Spleen (tissue), 11 donors: ENCODE measurements around the gene PNRC2. TPM values are rescaled to one million over a fixed set of nuclear protein-coding genes. Genes with fewer than 3 reads are reported as not detected.
"Not testable (repeated sequence)": the region's sequence is repeated elsewhere in the genome, so short reads cannot be mapped to it uniquely, and the experiment has no call there.

Experiments used
- DNase-seq: peaks from one replicate; pipeline ENCODE4 v3.0.0-alpha.2; 2020
- H3K27ac ChIP-seq, 8 donors: fragments of 200-600 bp; sonication (generic) in 7 of 8; 1 replicate in 4 of 8; 2 replicates in 4 of 8; pipeline versions ENCODE4 v1.5.0 to v1.8.0; 2016 to 2021; ENCODE audit warnings: inconsistent platforms in 4 of 8, mild to moderate bottlenecking in 4 of 8, moderate library complexity in 1 of 8
- H3K27me3 ChIP-seq, 7 donors: fragments of 200-600 bp; sonication (generic) in 6 of 7; replicated peaks in 1 of 7; 1 replicate in 4 of 7; 2 replicates in 3 of 7; pipeline versions ENCODE4 v1.5.0 to v1.8.0; 2016 to 2021; ENCODE audit warnings: inconsistent platforms in 3 of 7, mild to moderate bottlenecking in 1 of 7
- H3K36me3 ChIP-seq, 6 donors: fragments of 200-600 bp; sonication (generic) in 5 of 6; 1 replicate in 4 of 6; 2 replicates in 2 of 6; pipeline versions ENCODE4 v1.5.0 to v1.8.0; 2016 to 2021; ENCODE audit warnings: inconsistent platforms in 2 of 6
- H3K4me1 ChIP-seq, 6 donors: fragments of 200-600 bp; sonication (generic) in 5 of 6; 1 replicate in 3 of 6; 2 replicates in 3 of 6; pipeline versions ENCODE4 v1.5.0 to v1.8.0; 2016 to 2021; ENCODE audit warnings: inconsistent platforms in 3 of 6
- H3K4me3 ChIP-seq, 8 donors: fragments of 200-600 bp; sonication (generic) in 7 of 8; 1 replicate in 4 of 8; 2 replicates in 4 of 8; pipeline versions ENCODE4 v1.5.0 to v1.8.0; 2016 to 2021; ENCODE audit warnings: inconsistent platforms in 4 of 8, mild to moderate bottlenecking in 4 of 8, moderate library complexity in 2 of 8
- H3K9me3 ChIP-seq, 8 donors: fragments of 200-600 bp; sonication (generic) in 7 of 8; 1 replicate in 4 of 8; 2 replicates in 4 of 8; pipeline versions ENCODE4 v1.5.0 to v1.8.0; 2016 to 2021; ENCODE audit warnings: inconsistent platforms in 4 of 8
- POLR2A ChIP-seq, 3 donors: fragments of 450-650 bp; IDR thresholded peaks; one replicate each; pipeline ENCODE4 v1.5.1; 2017; ENCODE audit warnings: antibody characterized with exemption in 3 of 3, mild to moderate bottlenecking in 1 of 3
- POLR2AphosphoS5 ChIP-seq, 3 donors: sonication (generic); formaldehyde crosslinking; IDR thresholded peaks; one replicate each; pipeline ENCODE4 v1.5.1; 2017; ENCODE audit warnings: antibody characterized with exemption in 3 of 3
- WGBS, 5 donors: extraction: QIAGEN DNeasy Blood & Tissue Kit in 3 of 5; methylation state at CpG; one replicate each; pipeline versions ENCODE4 v1.1.5 to v1.1.7; 2013 to 2018; 5-methylcytosine and 5-hydroxymethylcytosine counted together
- intact Hi-C: fragments of 100-400 bp; cut with DNase I; formaldehyde crosslinking; loops from one replicate; pipeline ENCODE4 v1.15.0; 2023; ENCODE audit warnings: low total_unique reads
- polyA plus RNA-seq, 3 donors: library from polyadenylated mRNA; stranded (reverse); fragments of 200-250 nt; gene quantifications; one replicate each; pipeline ENCODE4 v1.2.1, GENCODE V29; 2013
- total RNA-seq, 7 donors: library from RNA; depleted of rRNA in 3 of 7; stranded (reverse); fragments of >200 nt in 3 of 7; fragmentation: NEBNext Ultra II Directional in 4 of 7; extraction: Animal tissue kit (Norgen Biotek cat#: 25700) in 4 of 7; gene quantifications; one replicate each; pipeline versions ENCODE4 v1.1.0 to v1.2.1, GENCODE V29; 2016 to 2021
- TF ChIP-seq, protein P1 (sequence below), 11 experiments: fragments of 200-600 bp in 7 of 11; fragments of 450-650 bp in 4 of 11; sonication (generic) in 4 of 11; IDR thresholded peaks in 8 of 11; conservative IDR thresholded peaks in 3 of 11; 1 replicate in 7 of 11; 2 replicates in 4 of 11; pipeline versions ENCODE4 v1.4.0 to v1.8.0; 2016 to 2021; ENCODE audit warnings: antibody characterized with exemption in 11 of 11, inconsistent platforms in 4 of 11, mild to moderate bottlenecking in 1 of 11
- donor health status: healthy with polysubstance abuse.
- donor health status: DM: no; HTN: no; CAD: no; lungs with moderate emphysema.
- donor health status: DM: no; HTN: no; CAD: no.
- donor health status: Bipolar disorder and iron deficiency.
- donor health status: healthy.
- donor health status: DM: no; HTN: no; CAD: no.
- donor health status: DM: yes; HTN: yes; CAD: no.

PNRC2 gene
- total and polyA plus RNA-seq, 10 donors, result 83.0 to 127 (median 114) TPM

DNA sequence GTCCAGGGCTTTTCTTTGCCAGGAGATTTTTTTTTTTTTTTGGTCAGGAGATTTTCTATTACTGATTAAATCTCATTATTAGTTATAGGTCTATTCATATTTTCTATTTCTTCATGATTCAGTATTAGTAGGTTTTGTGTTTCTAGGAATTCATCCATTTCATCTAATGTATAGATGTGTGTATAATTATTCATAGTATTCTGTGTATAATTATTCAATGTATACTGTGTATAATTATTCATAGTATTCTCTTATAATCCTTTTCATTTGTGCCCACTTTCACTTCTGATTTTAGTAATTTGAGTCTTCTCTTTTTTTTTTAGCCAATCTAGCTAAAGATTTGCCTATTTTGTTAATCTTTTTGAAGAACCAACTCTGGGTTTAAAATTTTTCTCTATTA lies 12.3 kb upstream of the PNRC2 start:
- Histone ChIP-seq H3K4me1 (peaks cover 0 to 17% (median 0%) of the 10 kb centered on the region in 6 donors), H3K9me3 (peaks cover 0 to 18% (median 11%) of the 10 kb centered on the region in 8 donors), H3K4me3 (no peak overlapping the region), H3K27ac (no peak overlapping the region), H3K27me3 (no peaks in the 10 kb centered on the region), H3K36me3 (no peaks in the 10 kb centered on the region)
- DNase-seq, result no peak
- intact Hi-C loops, result no loop called here
- TF ChIP-seq POLR2A (IDR thresholded peaks at IDR 0.05) (no peak), POLR2AphosphoS5 (IDR thresholded peaks at IDR 0.05) (no peak)
- TF ChIP-seq, protein P1, sequence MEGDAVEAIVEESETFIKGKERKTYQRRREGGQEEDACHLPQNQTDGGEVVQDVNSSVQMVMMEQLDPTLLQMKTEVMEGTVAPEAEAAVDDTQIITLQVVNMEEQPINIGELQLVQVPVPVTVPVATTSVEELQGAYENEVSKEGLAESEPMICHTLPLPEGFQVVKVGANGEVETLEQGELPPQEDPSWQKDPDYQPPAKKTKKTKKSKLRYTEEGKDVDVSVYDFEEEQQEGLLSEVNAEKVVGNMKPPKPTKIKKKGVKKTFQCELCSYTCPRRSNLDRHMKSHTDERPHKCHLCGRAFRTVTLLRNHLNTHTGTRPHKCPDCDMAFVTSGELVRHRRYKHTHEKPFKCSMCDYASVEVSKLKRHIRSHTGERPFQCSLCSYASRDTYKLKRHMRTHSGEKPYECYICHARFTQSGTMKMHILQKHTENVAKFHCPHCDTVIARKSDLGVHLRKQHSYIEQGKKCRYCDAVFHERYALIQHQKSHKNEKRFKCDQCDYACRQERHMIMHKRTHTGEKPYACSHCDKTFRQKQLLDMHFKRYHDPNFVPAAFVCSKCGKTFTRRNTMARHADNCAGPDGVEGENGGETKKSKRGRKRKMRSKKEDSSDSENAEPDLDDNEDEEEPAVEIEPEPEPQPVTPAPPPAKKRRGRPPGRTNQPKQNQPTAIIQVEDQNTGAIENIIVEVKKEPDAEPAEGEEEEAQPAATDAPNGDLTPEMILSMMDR (IDR thresholded peaks at IDR 0.05 in 8 of 11, conservative IDR thresholded peaks at IDR 0.05 in 3 of 11), result no peak

- Histone ChIP-seq H3K36me3 (no peaks in the 10 kb centered on the region), H3K9me3 (no peaks in the 10 kb centered on the region), H3K27ac (no peak overlapping the region), H3K4me3 (no peak overlapping the region), H3K27me3 (no peaks in the 10 kb centered on the region), H3K4me1 (peaks cover 4 to 39% (median 15%) of the 10 kb centered on the region in 6 donors)
- 60 to 81% (median 77%) methylated on average over 3 of the region's 3 CpGs for WGBS, 5 donors
- DNase-seq, result no peak
- intact Hi-C loops, result no loop called here
- no peak for TF ChIP-seq POLR2AphosphoS5 (IDR thresholded peaks at IDR 0.05)
- TF ChIP-seq POLR2A (IDR thresholded peaks at IDR 0.05), result no peak
- TF ChIP-seq, protein P1 (IDR thresholded peaks at IDR 0.05 in 8 of 11, conservative IDR thresholded peaks at IDR 0.05 in 3 of 11), result no peak
Observed at GRCh38 chr1:23953020-23953419, 6.6 kb upstream of the PNRC2 start.

GRCh38 chr1:23957096-23957495 lies 2.5 kb upstream of the PNRC2 start:
- no peak for DNase-seq
- TF ChIP-seq, protein P1 (IDR thresholded peaks at IDR 0.05 in 8 of 11, conservative IDR thresholded peaks at IDR 0.05 in 3 of 11), result no peak
- TF ChIP-seq POLR2AphosphoS5 (IDR thresholded peaks at IDR 0.05), result no peak
- no peak for TF ChIP-seq POLR2A (IDR thresholded peaks at IDR 0.05)
- peaks cover 16 to 67% (median 39%) of the 10 kb centered on the region in 6 donors for H3K4me1 ChIP-seq
- H3K4me3 ChIP-seq, result no peak overlapping the region
- intact Hi-C loops, result no loop called here
- peaks cover 0 to 14% (median 0%) of the 10 kb centered on the region in 6 donors for H3K36me3 ChIP-seq
- 84 to 90% (median 86%) methylated on average over 7 of the region's 7 CpGs for WGBS, 5 donors
- H3K27ac ChIP-seq, result no peak overlapping the region
- H3K27me3 ChIP-seq, result no peaks in the 10 kb centered on the region
- H3K9me3 ChIP-seq, result no peaks in the 10 kb centered on the region

GRCh38 chr1:23958040-23958809 lies 1.4 kb upstream of the PNRC2 start:
- H3K27me3 ChIP-seq, intact Hi-C loops, H3K9me3 ChIP-seq, DNase-seq: not testable (repeated sequence)
- 40 to 54% (median 47%) methylated on average over 19 of the region's 19 CpGs for WGBS, 5 donors
- Histone ChIP-seq H3K36me3 (peaks cover 0 to 18% (median 2%) of the 10 kb centered on the region in 6 donors), H3K4me3 (peak overlapping the region; percentile 57 to 80 (median 68)), H3K27ac (peak overlapping the region; percentile 97 to 100 (median 99)), H3K4me1 (peaks cover 16 to 76% (median 43%) of the 10 kb centered on the region in 6 donors)
